A549 (cell line): ENCODE data around the gene CHST2. TPM values are rescaled to one million over a fixed set of nuclear protein-coding genes. Genes with fewer than 3 reads are reported as not detected.

ENCODE experiments used
- ATAC-seq, 2 experiments: fragments of 200-7000 bp in 1 of 2; fragments of >200 bp in 1 of 2; cut with Nextera tagmentation in 1 of 2; cut with Tn5 transposase in 1 of 2; 3 replicates each; pipeline versions ENCODE4 v1.8.0 to v1.9.1; 2018 to 2020; ENCODE audit warnings: mild to moderate bottlenecking in 1 of 2, moderate library complexity in 1 of 2
- CTCF ChIA-PET: fragments of 300-600 bp; sonication (Branson Sonifier 250); formaldehyde crosslinking; extraction: SDS; loops from one replicate; lab custom pipeline; 2021; ENCODE audit warnings: antibody characterized with exemption, inconsistent platforms; lab: Yijun Ruan, JAX
- POLR2A ChIA-PET: fragments of 350-600 bp; formaldehyde crosslinking; extraction: SDS; loops from one replicate; lab custom pipeline; 2021; ENCODE audit warnings: antibody characterized with exemption, inconsistent platforms; lab: Yijun Ruan, JAX
- DNase-seq, 2 experiments: peaks; one replicate each; pipeline versions ENCODE4 v3.0.0 to v3.0.0-alpha.2; 2011 to 2016; ENCODE audit warnings: low read depth in 1 of 2, low spot score in 1 of 2
- FAIRE-seq: peaks from 2 replicates; lab custom pipeline; 2011; peaks lifted over from hg19 to GRCh38; lab: Jason Lieb, UNC
- H3K27ac ChIP-seq, 2 experiments: fragments of >200 bp; sonication (Bioruptor Twin); formaldehyde crosslinking; 3 replicates each; pipeline ENCODE4 v1.5.1; 2016 to 2017
- H3K4me1 ChIP-seq: fragments of >200 bp; sonication (Bioruptor Twin); formaldehyde crosslinking; 3 replicates; pipeline ENCODE4 v1.6.1; 2016
- H3K4me2 ChIP-seq: fragments of >200 bp; sonication (Bioruptor Twin); formaldehyde crosslinking; 3 replicates; pipeline ENCODE4 v1.6.1; 2016
- H3K4me3 ChIP-seq: fragments of >200 bp; sonication (Bioruptor Twin); formaldehyde crosslinking; 3 replicates; pipeline ENCODE4 v1.5.1; 2016
- H3K9me3 ChIP-seq: fragments of >200 bp; sonication (Bioruptor Twin); formaldehyde crosslinking; 3 replicates; pipeline ENCODE4 v1.6.1; 2016
- BCL3 ChIP-seq: fragments of >200 bp; sonication (Bioruptor Twin); formaldehyde crosslinking; IDR thresholded peaks from 3 replicates; pipeline ENCODE4 v1.6.1; 2016
- CBX2 ChIP-seq: fragments of 200-600 bp; sonication (generic); IDR thresholded peaks from 2 replicates; pipeline ENCODE4 v1.6.1; 2016; ENCODE audit warnings: low read depth, mild to moderate bottlenecking, borderline replicate concordance
- CBX8 ChIP-seq: fragments of 200-600 bp; sonication (generic); IDR thresholded peaks from 2 replicates; pipeline ENCODE4 v1.6.1; 2016
- CHD4 ChIP-seq: fragments of 200-600 bp; sonication (generic); IDR thresholded peaks from 2 replicates; pipeline ENCODE4 v1.6.1; 2016; ENCODE audit warnings: antibody characterized with exemption, mild to moderate bottlenecking, borderline replicate concordance
- ELK1 ChIP-seq: fragments of 150-350 bp; IDR thresholded peaks from 2 replicates; pipeline ENCODE4 v1.6.1; 2014; ENCODE audit warnings: low read depth, mild to moderate bottlenecking, low read length
- EP300 ChIP-seq, 2 experiments: fragments of >200 bp; sonication (Bioruptor Twin); formaldehyde crosslinking; IDR thresholded peaks; 2 replicates in 1 of 2; 3 replicates in 1 of 2; pipeline ENCODE4 v1.6.1; 2016 to 2017
- FOSB ChIP-seq: fragments of 250-450 bp; sonication (Bioruptor Pico); IDR thresholded peaks from 2 replicates; pipeline ENCODE4 v1.5.0; 2020; ENCODE audit warnings: mild to moderate bottlenecking, moderate library complexity
- FOXS1 ChIP-seq: fragments of 250-450 bp; sonication (Bioruptor Pico); IDR thresholded peaks from 2 replicates; pipeline ENCODE4 v1.5.0; 2020; ENCODE audit warnings: mild to moderate bottlenecking, moderate library complexity
- GATA3 ChIP-seq: IDR thresholded peaks from 2 replicates; pipeline ENCODE4 v1.6.1; 2012; ENCODE audit warnings: borderline replicate concordance
- HEYL ChIP-seq: fragments of 250-450 bp; sonication (Bioruptor Pico); IDR thresholded peaks from 2 replicates; pipeline ENCODE4 v1.8.0; 2021; ENCODE audit warnings: mild to moderate bottlenecking, moderate library complexity
- HOXA7 ChIP-seq: fragments of 250-450 bp; sonication (Bioruptor Pico); IDR thresholded peaks from 2 replicates; pipeline ENCODE4 v1.5.0; 2020; ENCODE audit warnings: mild to moderate bottlenecking, moderate library complexity
- HOXB13 ChIP-seq: fragments of 250-450 bp; sonication (Bioruptor Pico); IDR thresholded peaks from 2 replicates; pipeline ENCODE4 v1.5.0; 2020; ENCODE audit warnings: low read depth, mild to moderate bottlenecking, moderate library complexity
- HOXB5 ChIP-seq: fragments of 250-450 bp; sonication (Bioruptor Pico); IDR thresholded peaks from 2 replicates; pipeline ENCODE4 v1.5.0; 2020; ENCODE audit warnings: mild to moderate bottlenecking, moderate library complexity
- KDM5A ChIP-seq: fragments of 200-600 bp; sonication (generic); IDR thresholded peaks from 2 replicates; pipeline ENCODE4 v1.6.1; 2016; ENCODE audit warnings: antibody characterized with exemption, mild to moderate bottlenecking
- MAFK ChIP-seq: fragments of 450-650 bp; IDR thresholded peaks from 2 replicates; pipeline ENCODE4 v1.6.1; 2014; ENCODE audit not compliant: partially characterized antibody
- MAX ChIP-seq: IDR thresholded peaks from 2 replicates; pipeline ENCODE4 v1.6.1; 2012
- MAZ ChIP-seq: fragments of 150-350 bp; IDR thresholded peaks from 2 replicates; pipeline ENCODE4 v1.6.1; 2014; ENCODE audit warnings: antibody characterized with exemption, low read depth, low read length, borderline replicate concordance
- NFE2L2 ChIP-seq: fragments of 150-350 bp; conservative IDR thresholded peaks from 2 replicates; pipeline ENCODE4 v1.6.1; 2014; ENCODE audit warnings: low read length
- NR3C1 ChIP-seq: fragments of >200 bp; sonication (Bioruptor Twin); formaldehyde crosslinking; IDR thresholded peaks from 3 replicates; pipeline ENCODE4 v1.6.1; 2017
- PBX3 ChIP-seq: IDR thresholded peaks from 2 replicates; pipeline ENCODE4 v1.6.1; 2012
- POLR2A ChIP-seq: IDR thresholded peaks from 2 replicates; pipeline ENCODE4 v1.6.1; 2012; ENCODE audit warnings: mild to moderate bottlenecking, low read length
- POLR2AphosphoS2 ChIP-seq: conservative IDR thresholded peaks from 2 replicates; pipeline ENCODE4 v1.6.1; 2012; ENCODE audit warnings: low read length, improper control_type of control experiment, inconsistent platforms
- RARB ChIP-seq: fragments of 250-450 bp; sonication (Bioruptor Pico); IDR thresholded peaks from 2 replicates; pipeline ENCODE4 v1.8.0; 2021; ENCODE audit warnings: mild to moderate bottlenecking, moderate library complexity
- RCOR1 ChIP-seq: fragments of 150-350 bp; IDR thresholded peaks from 2 replicates; pipeline ENCODE4 v1.6.1; 2014; ENCODE audit warnings: antibody characterized with exemption, low read length, low read depth
- ZC3H11A ChIP-seq: fragments of 450-650 bp; IDR thresholded peaks from 2 replicates; pipeline ENCODE4 v1.6.1; 2014; ENCODE audit warnings: antibody characterized with exemption, mild to moderate bottlenecking
- ZFP36 ChIP-seq: fragments of 450-650 bp; IDR thresholded peaks from 2 replicates; pipeline ENCODE4 v1.6.1; 2014; ENCODE audit warnings: borderline replicate concordance; ENCODE audit not compliant: partially characterized antibody
- ZNF302 ChIP-seq: fragments of 250-450 bp; sonication (Bioruptor Pico); IDR thresholded peaks from 2 replicates; pipeline ENCODE4 v1.9.0; 2021; ENCODE audit warnings: inconsistent platforms, mild to moderate bottlenecking, moderate library complexity
- ZSCAN20 ChIP-seq: fragments of 250-450 bp; sonication (Bioruptor Pico); IDR thresholded peaks from 2 replicates; pipeline ENCODE4 v1.8.0; 2022; ENCODE audit warnings: mild to moderate bottlenecking, moderate library complexity
- WGBS: methylation state at CpG from one replicate; pipeline ENCODE4 v1.1.6; 2017; ENCODE audit errors: missing lambda C conversion rate; 5-methylcytosine and 5-hydroxymethylcytosine counted together
- polyA plus RNA-seq, 4 experiments: library from polyadenylated mRNA; depleted of rRNA in 3 of 4; stranded (reverse); fragments of >200 nt; fragmentation: RNase III in 1 of 4; extraction: RNeasy Plus Mini Kit Qiagen cat#74134 plus additional on column Dnase treatment in 1 of 4; gene quantifications; 2 replicates in 3 of 4; 3 replicates in 1 of 4; pipeline ENCODE4 v1.2.3, GENCODE V29; 2011 to 2017

CHST2 gene
- polyA plus RNA-seq, 2 of the 4 experiments (the other 2 are of a cell fraction): 0.04 to 0.26 TPM

- Histone ChIP-seq H3K4me2 (no peak overlapping the region), H3K9me3 (no peaks in the 10 kb centered on the region), H3K27ac (no peak overlapping the region), H3K4me3 (no peak overlapping the region), H3K4me1 (no peaks in the 10 kb centered on the region)
- DNase-seq: no peak
- WGBS: 24% methylated on average over 4 of the region's 4 CpGs
- ATAC-seq: no peak
- no peak for FAIRE-seq
- CTCF ChIA-PET: no interaction called here
- TF ChIP-seq CBX8: no peak
- no peak for TF ChIP-seq CBX2
- no peak for TF ChIP-seq CHD4
- TF ChIP-seq PBX3: no peak
- TF ChIP-seq GATA3: no peak
- TF ChIP-seq NFE2L2: no peak
- no peak for TF ChIP-seq ZFP36
- TF ChIP-seq POLR2AphosphoS2: no peak
- POLR2A ChIA-PET: no interaction called here
Measured at GRCh38 chr3:143145906-143146305, 26.3 kb downstream of the CHST2 start.

- POLR2A ChIA-PET: no interaction called here
- ATAC-seq: no peak
- H3K4me1 ChIP-seq: no peaks in the 10 kb centered on the region
- WGBS: 30% methylated on average over 12 of the region's 12 CpGs
- no peak for TF ChIP-seq KDM5A
- TF ChIP-seq HOXA7 (CRISPR knock-in tag): no peak
- TF ChIP-seq ZFP36: no peak
- TF ChIP-seq EP300 (IDR thresholded peaks at IDR 0.05): no peak
- no peak for TF ChIP-seq FOSB
- TF ChIP-seq ELK1: no peak
- TF ChIP-seq NR3C1: no peak
- no peak for TF ChIP-seq FOXS1
- TF ChIP-seq, all 56 proteins: peak for 0
- no peak overlapping the region for H3K4me2 ChIP-seq
- DNase-seq (no peak), FAIRE-seq (no peak)
- H3K9me3 ChIP-seq: no peaks in the 10 kb centered on the region
- no peak overlapping the region for H3K27ac ChIP-seq
- H3K4me3 ChIP-seq: no peak overlapping the region
- CTCF ChIA-PET: no interaction called here
Measured at GRCh38 chr3:143146486-143147274, 27.1 kb downstream of the CHST2 start.

- Histone ChIP-seq H3K4me2 (no peak overlapping the region), H3K4me3 (no peak overlapping the region)
- DNase-seq: no peak
- POLR2A ChIA-PET: no interaction called here
- 2% methylated on average over 2 of the region's 2 CpGs for WGBS
- TF ChIP-seq ZNF302 (CRISPR knock-in tag) (no peak), HOXB13 (CRISPR knock-in tag) (no peak)
- TF ChIP-seq, all 56 proteins: peak for 0
- no peak for ATAC-seq
- no peak overlapping the region for H3K27ac ChIP-seq
- no peak for FAIRE-seq
- no peaks in the 10 kb centered on the region for H3K4me1 ChIP-seq
- no peaks in the 10 kb centered on the region for H3K9me3 ChIP-seq
- CTCF ChIA-PET: no interaction called here
Measured at GRCh38 chr3:143147707-143148106, 28.1 kb downstream of the CHST2 start.

- H3K4me2 ChIP-seq: no peak overlapping the region
- POLR2A ChIA-PET: no interaction called here
- no peak for ATAC-seq
- H3K27ac ChIP-seq: no peak overlapping the region
- CTCF ChIA-PET: no interaction called here
- WGBS: 43% methylated on average over 3 of the region's 3 CpGs
- TF ChIP-seq ZSCAN20 (CRISPR knock-in tag): no peak
- no peak for TF ChIP-seq GATA3
- TF ChIP-seq MAZ: no peak
- TF ChIP-seq POLR2A: no peak
- no peak for TF ChIP-seq NR3C1
- no peak for TF ChIP-seq ZC3H11A
- TF ChIP-seq MAX: no peak
- no peak for TF ChIP-seq HOXB5 (CRISPR knock-in tag)
- TF ChIP-seq MAFK: no peak
- TF ChIP-seq RARB (CRISPR knock-in tag): no peak
- no peak for TF ChIP-seq CBX8
- TF ChIP-seq CHD4: no peak
- no peak for TF ChIP-seq HEYL (CRISPR knock-in tag)
- TF ChIP-seq RCOR1: no peak
- TF ChIP-seq ZNF302 (CRISPR knock-in tag): no peak
- no peak for TF ChIP-seq BCL3
- no peak for FAIRE-seq
- no peaks in the 10 kb centered on the region for H3K9me3 ChIP-seq
- H3K4me3 ChIP-seq: no peak overlapping the region
- no peak for DNase-seq
- no peaks in the 10 kb centered on the region for H3K4me1 ChIP-seq
Measured at GRCh38 chr3:143150071-143150470, 30.5 kb downstream of the CHST2 start.
